Germinal center (tissue), 1 donor: ENCODE measurements around the gene PLG.
"Not testable (repeated sequence)": the region's sequence is repeated elsewhere in the genome, so short reads cannot be mapped to it uniquely, and the experiment has no call there.

Experiments
- DNase-seq: peaks from one replicate; pipeline ENCODE4 v3.0.0; 2012; ENCODE audit warnings: mixed read lengths, low spot score

Gene PLG

DNA sequence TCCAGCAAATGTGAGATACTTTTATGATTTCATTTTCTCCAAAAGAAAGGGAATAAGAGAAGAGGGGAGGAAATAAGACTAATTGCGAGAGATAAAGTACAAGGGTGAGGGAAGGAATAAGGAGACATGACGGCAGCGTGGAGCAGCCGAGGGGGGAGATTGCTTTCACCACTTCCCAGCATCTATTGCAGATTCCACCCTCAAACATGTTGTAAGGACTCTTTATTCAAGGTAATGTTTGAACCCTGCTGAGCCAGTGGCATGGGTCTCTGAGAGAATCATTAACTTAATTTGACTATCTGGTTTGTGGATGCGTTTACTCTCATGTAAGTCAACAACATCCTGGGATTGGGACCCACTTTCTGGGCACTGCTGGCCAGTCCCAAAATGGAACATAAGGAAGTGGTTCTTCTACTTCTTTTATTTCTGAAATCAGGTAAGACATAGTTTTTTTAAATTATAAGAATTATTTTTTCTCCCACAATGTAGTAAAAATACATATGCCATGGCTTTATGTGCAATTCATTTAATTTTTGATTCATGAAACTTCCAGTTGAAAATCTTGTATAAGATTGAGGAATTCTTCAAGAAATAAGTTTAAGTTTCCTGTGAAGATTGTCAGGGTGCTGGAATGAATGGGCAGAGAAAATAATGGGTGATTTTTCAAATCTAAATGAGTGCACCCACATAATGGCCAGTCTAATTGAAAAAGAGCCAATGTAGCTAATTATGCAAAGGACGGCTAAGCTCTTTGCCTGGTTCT lies at the start of gene PLG:
Gene PLG, plus strand, starts transcription at position 327 of the 763 bp plus-strand sequence. Its CDS starts 61 bp downstream, at position 388.
- DNase-seq = not testable (repeated sequence)

DNA sequence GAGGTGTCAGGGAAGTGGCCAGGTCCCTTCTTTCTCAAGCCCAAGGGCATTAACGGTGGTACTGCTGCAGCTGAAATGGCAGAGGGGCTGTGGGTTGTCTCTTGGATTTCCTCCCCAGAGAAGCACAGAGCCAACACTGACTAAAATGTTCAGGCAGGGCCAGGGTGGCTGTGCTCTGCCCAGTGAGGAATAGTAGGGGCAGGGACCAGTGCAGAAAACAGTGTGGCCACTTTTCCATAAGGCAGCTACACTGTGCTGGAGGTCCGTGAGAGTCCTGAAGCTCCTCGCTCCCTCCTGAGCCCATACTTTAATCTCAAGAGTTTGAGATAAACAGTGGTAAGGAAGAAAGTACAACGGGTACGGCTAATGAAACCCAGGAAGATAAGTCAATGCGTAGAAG lies 42.5 kb upstream of the PLG start:
- no peak for DNase-seq

DNA sequence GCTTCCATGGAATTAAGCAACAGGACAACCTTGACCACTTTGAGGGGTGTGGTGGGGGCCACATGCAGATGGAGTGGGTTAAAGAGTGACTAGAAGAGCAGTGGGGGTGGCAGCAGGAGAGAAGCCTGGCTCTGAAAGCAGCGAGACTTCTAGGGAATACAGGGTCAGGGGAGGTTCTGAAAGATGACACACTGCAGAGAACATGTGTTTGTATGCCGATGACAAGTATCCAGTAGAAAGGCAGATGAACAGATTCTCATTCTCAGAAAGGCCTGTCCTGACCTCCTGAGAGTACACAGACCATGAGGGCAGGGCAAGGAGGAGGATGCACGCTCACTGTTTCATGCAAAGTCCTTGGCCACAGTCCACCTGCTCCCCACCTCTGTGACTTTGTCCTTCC lies 40.8 kb upstream of the PLG start:
- DNase-seq = no peak

DNA sequence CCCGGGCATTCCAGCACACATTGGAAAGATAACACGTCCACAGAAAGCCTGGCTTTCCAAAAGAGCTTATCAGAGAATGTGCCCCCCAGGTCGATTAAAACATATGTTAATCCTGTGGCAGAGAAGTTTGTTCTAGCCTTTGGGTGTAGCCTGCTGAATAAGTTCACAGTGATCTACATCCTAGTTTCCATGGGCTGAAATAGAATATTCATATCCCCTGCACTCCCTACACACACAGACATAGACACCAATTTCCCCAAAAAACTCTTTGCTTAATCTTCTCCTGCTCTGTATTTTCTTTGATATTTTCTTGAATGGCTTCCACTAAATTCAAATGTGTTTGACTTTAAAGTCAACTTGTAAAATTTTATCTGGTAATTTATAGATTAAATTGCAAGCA lies 39.6 kb upstream of the PLG start:
- DNase-seq = no peak

DNA sequence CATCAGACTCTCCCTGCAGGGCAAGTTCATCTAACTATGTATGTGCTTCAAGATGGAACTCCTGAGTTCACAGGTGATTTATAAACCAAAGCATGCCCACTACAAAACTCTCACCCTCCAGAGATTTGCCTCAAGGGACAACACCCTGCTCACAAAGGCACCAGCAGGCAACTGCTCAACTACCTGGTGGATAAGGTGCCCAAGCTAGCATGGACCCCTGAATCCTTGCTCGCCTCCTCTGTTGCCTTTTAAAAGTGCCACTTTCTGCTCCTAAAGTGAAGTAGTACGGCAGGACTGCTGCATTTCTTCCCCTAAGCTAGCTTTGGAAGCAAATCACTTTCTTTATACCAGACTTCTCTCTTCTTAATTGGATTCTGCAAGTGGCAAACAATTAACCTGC lies 39.2 kb upstream of the PLG start:
- DNase-seq = no peak

DNA sequence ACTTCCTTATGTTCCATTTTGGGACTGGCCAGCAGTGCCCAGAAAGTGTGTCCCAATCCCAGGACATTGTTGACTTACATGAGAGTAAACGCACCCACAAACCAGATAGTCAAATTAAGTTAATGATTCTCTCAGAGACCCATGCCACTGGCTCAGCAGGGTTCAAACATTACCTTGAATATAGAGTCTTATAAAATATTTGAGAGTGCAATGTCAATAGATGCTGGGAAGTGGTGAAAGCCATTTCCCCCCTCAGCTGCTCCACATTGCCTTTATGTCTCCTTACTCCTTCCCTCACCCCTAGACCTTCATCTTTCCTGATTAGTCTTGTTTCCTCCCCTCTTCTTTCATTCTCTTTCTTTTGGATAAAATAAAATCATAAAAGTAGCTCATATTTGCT lies 37.8 kb upstream of the PLG start, which contains the start of gene LPA:
Gene LPA, minus strand, starts transcription at position 78 of the 400 bp plus-strand sequence. Its CDS starts 61 bp downstream, at position 17.
- DNase-seq = not testable (repeated sequence)

DNA sequence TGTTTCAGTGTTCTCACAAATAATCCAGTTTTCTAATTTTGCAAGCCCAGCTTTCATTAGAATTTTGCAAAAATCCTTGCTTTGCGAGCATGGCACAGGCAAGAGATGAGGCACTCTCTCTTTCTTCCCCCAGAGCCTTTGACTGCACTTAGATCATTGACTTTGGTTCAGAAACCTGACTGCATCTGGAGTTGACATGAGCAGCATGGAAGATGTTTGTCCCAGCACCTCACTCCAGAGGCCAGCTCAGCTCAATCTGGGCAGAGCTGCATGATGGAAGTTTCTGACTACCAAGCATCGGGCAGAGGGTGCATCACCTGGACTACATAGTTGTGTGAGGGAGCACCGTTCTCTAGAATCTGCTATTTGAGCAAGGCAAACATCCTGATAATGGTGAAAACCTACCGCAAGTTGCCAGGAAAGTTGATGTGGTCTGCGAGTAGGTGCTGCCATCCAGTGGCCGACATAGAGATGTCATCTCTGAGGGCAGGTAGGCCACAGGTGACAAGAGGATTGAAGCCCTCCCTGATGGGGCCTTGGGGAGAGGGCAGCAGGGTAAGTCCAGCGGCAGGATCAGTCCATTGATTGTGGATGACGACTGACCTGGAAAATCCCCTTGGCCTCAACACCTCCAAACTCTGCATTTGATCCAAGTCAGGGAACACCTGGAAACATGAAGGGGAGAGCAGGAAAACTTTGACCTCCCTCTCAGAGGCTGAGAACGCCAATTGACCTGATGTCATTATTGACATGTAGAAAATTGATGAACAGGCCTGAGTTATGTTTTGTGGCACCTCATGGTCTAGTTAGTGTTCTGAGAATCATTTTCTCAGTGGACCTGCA lies 34.2 kb upstream of the PLG start:
- peak; percentile 50 for DNase-seq

DNA sequence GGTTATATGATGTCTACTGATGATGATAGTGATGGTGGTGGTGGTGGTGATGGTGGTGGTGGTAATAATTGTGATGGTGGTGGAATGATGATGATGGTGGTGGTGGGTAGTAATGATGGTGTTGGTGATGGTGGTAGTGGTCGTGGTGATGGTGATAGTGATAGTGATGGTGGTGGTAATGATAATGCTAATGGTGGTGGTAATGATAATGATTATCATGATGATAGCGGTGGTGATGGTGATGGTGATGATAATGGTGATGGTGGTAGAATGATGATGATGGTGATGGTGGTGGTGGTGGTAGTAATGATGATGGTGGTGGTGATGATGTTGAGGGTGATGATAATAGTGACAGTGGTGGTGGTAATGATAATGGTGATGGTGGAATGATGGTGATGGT lies 33.5 kb upstream of the PLG start:
- no peak for DNase-seq

DNA sequence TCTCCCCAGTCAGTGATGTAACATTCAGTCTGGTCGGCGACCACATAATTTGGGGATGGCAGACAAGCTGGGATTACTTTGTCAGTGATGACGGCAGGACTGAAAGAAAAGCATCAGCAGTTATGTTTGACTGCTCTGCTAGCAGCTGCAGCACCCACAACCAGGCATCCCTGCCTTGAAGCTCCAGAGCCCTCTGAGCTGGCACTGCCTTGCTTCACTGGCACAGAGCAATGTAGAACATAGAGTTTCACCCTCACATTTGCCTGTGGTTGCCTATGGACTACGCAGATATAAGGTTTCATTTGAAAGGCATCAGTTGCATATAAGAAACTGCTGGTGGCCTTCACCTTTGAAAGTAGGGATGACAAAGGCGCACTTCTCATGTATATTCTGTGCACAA lies 25.6 kb upstream of the PLG start:
- not testable (repeated sequence) for DNase-seq

DNA sequence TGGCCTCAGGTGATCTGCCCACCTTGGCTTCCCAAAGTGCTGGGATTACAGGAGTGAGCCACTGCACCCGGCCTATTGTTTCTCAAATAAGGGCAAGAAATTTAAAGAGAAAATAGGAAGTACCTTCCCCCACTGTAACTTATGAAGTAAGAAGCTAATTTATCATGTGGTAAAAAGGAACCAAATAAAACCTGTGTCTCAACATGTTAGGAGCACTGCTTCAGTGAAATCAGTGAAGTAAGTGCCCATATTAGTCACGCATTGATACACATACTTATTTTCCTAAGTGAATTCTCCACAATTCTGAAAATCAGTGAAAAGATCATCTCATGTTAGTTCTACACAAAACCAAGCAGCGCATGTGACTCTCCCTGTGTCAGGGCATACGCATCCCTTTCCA lies 23.8 kb upstream of the PLG start:
- no peak for DNase-seq

DNA sequence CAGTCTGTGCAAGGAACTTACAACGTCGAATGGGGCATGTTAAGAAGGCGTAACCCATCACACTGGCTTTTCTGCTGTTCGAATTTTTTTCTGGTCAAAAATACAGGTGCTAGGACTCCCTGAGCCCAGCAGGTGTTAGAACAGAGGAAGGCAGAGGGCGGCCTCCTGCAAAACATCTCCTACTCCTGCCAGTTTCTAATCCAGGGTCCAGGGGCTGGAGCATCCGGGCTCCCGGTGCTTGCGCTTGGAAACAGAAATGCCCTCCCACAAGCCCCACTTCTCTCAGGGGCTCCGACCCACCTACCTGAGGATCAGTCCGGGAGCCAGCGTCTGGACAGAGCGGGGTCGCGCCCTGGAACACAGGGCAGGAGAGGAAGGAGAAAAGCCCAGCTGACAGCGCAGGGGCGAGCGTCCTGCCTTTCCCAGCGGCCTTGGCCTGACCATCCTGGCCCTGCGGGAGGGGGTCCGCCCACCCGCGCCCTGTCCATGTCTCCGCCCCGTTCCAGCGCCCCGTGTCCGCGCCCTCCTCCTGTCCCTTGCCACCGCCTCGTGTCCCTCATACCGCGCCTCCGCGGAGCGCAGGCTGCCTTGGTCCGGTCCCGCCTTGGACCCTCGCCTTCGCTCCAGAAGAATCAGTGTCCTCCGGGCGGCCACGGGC lies 23.2 kb upstream of the PLG start:
- DNase-seq = no peak

DNA sequence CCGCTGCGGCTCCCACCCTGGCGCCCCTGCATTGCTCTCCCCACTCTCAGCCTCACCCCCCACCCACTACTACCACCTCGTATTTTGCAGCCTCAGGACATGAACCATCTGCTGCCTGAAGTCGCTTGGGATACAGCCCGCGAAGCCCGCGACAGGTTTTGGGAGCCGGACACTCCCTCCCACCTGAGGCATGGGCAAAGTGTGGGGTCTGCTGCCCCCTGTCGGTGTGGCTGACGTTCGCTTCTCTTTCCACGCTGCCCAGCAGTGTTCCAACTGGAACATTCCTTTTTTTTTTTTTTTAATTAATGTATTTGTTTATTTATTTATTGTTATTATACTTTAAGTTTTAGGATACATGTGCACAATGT lies 22.7 kb upstream of the PLG start:
- no peak for DNase-seq

DNA sequence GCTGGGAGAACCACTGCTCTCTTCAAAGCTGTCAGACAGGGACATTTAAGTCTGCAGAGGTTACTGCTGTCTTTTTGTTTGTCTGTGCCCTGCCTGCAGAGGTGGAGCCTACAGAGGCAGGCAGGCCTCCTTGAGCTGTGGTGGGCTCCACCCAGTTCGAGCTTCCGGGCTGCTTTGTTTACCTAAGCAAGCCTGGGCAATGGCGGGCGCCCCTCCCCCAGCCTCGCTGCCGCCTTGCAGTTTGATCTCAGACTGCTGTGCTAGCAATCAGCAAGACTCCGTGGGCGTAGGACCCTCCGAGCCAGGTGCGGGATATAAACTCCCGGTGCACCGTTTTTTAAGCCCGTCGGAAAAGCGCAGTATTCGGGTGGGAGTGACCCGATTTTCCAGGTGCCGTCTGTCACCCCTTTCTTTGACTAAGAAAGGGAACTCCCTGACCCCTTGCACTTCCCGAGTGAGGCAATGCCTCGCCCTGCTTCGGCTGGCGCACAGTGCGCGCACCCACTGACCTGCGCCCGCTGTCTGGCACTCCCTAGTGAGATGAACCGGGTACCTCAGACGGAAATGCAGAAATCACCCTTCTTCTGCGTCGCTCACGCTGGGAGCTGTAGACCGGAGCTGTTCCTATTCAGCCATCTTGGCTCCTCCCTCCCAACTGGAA lies 16.8 kb upstream of the PLG start:
- DNase-seq = not testable (repeated sequence)

DNA sequence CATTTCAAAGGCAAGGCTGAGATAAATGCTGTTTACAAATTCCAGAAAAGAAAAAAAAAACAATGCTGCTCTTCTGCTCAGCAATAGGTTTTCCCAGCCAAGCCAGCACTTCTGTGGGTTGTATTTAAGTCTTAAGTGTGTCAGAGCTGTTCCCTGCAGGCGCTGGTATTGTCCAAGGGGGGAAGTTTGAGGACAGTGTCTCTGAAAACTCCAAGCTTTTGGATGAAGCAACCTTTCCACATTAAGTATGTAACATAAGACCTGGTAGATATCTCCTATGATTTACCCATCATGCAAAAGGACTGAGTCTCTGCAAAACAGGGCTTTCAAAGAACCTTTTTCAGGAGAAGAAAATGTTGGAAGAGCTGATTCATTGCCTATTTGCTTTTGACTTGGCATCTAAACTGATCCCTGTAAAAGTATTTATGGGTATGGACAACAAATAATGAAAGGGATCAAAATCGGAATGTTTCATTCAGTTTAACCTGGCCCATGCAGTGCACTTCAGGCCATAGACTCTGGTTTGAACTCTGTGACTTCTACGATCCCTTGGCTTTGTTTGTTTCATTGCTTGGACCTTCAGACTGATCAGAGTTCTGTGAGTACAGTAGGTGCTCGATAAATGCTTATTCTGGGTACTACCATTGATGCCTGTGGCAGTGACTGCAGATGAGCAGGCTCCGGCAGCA lies 16.1 kb upstream of the PLG start:
- no peak for DNase-seq

DNA sequence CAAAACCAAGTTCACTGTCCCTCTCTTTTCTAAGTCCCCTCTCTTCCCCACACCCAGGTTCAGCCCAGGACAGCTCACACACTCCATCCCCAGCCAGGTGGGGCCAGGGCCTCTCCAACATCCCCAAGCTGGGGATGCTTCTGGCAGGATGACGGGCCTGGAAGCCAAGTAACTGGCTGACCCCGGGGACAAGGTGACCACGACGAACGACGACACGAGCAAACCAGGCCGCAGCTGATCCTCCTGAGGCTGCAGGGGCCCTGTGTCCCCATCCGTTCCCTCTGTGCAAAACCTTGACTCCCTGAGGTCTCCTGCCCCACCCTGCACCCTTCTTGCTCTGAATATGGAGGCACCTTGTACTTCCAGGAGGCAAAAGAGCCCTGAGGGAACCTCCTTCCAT lies 11.6 kb upstream of the PLG start:
- DNase-seq = no peak

DNA sequence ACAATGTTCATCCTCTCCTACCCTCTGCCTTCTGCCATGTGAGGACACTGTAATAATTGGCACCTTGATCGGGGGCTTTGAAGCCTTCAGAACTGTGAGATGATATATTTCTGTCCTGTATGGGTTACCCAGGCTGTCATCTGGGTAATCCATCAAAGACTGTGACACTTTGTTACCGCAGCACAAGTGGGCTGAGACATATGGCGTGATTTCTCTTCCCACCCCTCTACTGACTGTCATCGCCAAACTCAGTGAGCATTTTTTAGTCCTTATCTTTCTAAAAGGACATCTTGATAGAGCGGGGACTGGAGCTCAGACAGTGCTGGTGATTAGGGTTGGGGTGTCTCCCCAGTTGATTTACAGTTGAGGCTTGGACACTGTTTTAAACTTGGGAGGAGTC lies 10.4 kb upstream of the PLG start:
- DNase-seq = no peak

DNA sequence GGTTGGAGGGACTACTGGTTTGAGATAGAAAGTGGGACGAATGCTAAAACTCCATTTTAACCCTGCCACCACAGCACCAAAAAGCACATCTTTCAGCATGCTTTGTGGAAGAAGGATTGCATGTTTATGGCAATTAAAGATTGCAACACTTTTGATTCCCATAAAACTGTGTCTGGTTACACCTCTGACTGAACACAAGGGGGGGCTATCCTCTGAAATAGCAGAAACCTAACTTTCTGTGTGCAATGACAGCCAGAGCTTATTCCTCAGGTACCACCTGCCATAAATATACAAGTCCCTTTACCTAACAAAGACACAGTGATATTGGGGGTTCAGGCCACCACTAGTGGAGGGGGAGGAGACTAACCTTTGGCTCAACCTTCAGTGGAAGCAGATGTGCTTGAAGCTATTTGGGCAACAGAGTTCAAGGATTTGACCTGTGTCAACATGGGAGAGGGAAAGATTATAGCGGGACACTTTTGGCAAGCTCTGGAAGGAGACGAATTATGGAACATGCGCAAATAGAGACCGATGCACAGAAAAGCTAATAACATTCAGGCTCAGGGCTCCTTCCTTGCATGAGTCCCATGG lies 9.6 kb upstream of the PLG start:
- no peak for DNase-seq

DNA sequence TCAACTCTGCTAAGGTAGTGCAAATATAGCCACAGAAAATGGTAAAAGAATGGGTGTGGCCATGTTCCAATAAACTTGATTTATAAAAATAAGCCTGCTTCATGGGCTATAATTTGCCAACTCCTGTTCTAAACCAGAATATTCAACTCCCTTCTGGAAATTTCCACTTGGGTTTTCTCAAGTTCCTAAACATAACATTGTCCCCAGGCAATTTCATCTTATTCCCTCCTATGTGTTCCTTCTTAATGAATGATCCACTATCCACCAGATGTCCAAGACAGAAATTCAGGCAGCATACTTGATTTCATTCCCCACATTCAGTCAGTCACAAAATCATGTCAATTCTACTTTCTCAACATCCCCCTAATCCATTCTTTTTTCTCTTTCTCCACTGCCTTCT lies 7.0 kb upstream of the PLG start:
- DNase-seq = not testable (repeated sequence)

DNA sequence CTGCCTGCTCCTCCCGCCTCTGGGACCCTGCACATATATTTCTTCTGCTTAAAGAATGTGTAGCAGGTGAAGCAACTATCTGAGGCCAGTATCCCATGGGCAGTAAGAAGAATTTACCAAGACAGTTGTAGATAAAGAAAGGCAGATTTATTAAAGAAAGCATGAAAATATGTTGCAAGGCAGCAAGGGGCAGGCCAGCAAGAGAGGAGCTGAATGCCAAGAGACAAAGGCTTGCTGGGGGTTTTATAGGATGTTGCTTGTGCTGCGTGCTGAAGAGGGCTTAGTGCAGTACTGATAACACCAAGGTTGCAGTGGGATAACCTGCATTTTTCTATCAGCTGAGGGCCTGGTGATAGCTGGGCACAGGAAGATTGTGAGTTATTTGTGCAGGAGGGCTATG lies 6.4 kb upstream of the PLG start:
- DNase-seq = not testable (repeated sequence)

DNA sequence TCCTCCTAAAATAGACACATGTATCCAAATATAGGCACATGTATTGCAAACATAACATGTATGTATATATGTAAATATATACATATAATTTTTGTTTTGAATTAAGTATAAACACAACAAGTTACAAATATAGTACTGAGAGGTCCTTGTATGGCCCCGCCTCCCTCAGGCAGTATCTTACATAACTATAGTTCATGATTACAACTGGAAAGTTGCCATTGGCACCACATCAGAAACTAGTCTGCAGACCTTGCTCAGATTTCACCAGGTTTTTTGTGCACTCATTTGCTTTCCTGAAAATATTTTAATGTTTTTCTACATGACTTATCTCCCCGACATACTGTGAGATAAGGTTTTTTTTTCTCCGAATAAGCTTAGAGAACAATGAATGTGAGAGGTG lies 5.2 kb upstream of the PLG start:
- not testable (repeated sequence) for DNase-seq

DNA sequence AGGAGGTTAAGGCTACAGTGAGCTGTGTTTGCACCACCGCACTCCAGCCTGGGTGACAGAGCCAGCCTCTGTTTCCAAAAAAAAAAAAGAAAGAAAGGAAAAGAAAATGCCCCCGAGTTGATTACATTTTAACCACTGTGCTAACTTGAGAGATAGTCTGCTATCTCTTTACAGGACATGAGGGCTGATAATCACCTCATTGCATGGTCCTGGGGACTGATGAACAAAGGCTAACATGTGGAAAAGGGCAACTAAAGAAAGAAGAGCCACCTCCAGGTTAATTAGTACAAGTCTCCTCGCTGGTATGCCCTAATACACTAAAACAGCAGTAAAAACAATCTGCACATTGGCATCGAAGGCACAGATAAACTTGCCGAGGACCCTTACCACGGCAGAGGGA lies 4.2 kb upstream of the PLG start:
- no peak for DNase-seq
